CD4-positive, alpha-beta memory T cell (primary cell): ENCODE data around the gene GFRA4. TPM values are rescaled to one million over a fixed set of nuclear protein-coding genes. Genes with fewer than 3 reads are reported as not detected.

ENCODE experiments used
- CTCF ChIA-PET: fragments of 350-600 bp; sonication (Branson Sonifier 250); formaldehyde crosslinking; loops from one replicate; lab custom pipeline; 2021; ENCODE audit warnings: inconsistent platforms; ENCODE audit not compliant: partially characterized antibody; lab: Charles Lee
- POLR2A ChIA-PET: fragments of 350-600 bp; sonication (Branson Sonifier 250); formaldehyde crosslinking; loops from one replicate; lab custom pipeline; 2021; ENCODE audit not compliant: partially characterized antibody; lab: Charles Lee
- DNase-seq, 5 donors: peaks; one replicate each; pipeline versions ENCODE4 v3.0.0 to v3.0.0-alpha.2; 2020 to 2022; ENCODE audit warnings: mixed read lengths in 1 of 5
- H3K27ac ChIP-seq: one replicate; pipeline ENCODE4 v1.7.0; 2013; ENCODE audit warnings: low read depth, low read length
- H3K27me3 ChIP-seq: 2 replicates; pipeline ENCODE4 v1.7.0; 2013; ENCODE audit warnings: mild to moderate bottlenecking, low read length, moderate library complexity; ENCODE audit not compliant: insufficient read depth
- H3K36me3 ChIP-seq: 2 replicates; pipeline ENCODE4 v1.7.0; 2013; ENCODE audit warnings: mild to moderate bottlenecking, low read length, moderate library complexity; ENCODE audit not compliant: insufficient read depth
- H3K4me1 ChIP-seq: 2 replicates; pipeline ENCODE4 v1.7.0; 2013; ENCODE audit warnings: mild to moderate bottlenecking, low read length, moderate library complexity; ENCODE audit not compliant: insufficient read depth
- H3K4me3 ChIP-seq, 2 donors: one replicate each; pipeline ENCODE4 v1.7.0; 2013; ENCODE audit warnings: low read length in 2 of 2, mild to moderate bottlenecking in 1 of 2
- H3K9me3 ChIP-seq, 2 donors: one replicate each; pipeline ENCODE4 v1.7.0; 2013; ENCODE audit warnings: low read length in 2 of 2, control low read depth in 1 of 2; ENCODE audit not compliant: control insufficient read depth in 1 of 2
- H3K27ac Mint-ChIP-seq, 7 donors: one replicate each; pipeline ENCODE4 v1.8.0; 2020 to 2021; ENCODE audit warnings: mixed read lengths in 7 of 7, mild to moderate bottlenecking in 6 of 7, inconsistent platforms in 3 of 7, moderate library complexity in 3 of 7
- H3K27me3 Mint-ChIP-seq, 2 donors: one replicate each; pipeline ENCODE4 v1.8.0; 2020 to 2021; ENCODE audit warnings: mixed read lengths in 2 of 2
- H3K36me3 Mint-ChIP-seq, 2 donors: one replicate each; pipeline ENCODE4 v1.8.0; 2020 to 2021; ENCODE audit warnings: mixed read lengths in 2 of 2, inconsistent platforms in 1 of 2, mild to moderate bottlenecking in 1 of 2
- H3K4me1 Mint-ChIP-seq, 4 donors: one replicate each; pipeline ENCODE4 v1.8.0; 2020 to 2021; ENCODE audit warnings: mixed read lengths in 4 of 4, mild to moderate bottlenecking in 1 of 4
- H3K4me3 Mint-ChIP-seq, 8 donors: one replicate each; pipeline ENCODE4 v1.8.0; 2020 to 2021; ENCODE audit warnings: mixed read lengths in 8 of 8, mild to moderate bottlenecking in 7 of 8, moderate library complexity in 6 of 8, inconsistent platforms in 3 of 8
- H3K9me3 Mint-ChIP-seq, 8 donors: one replicate each; pipeline ENCODE4 v1.8.0; 2020 to 2021; ENCODE audit warnings: mixed read lengths in 8 of 8, mild to moderate bottlenecking in 5 of 8, inconsistent platforms in 3 of 8, moderate library complexity in 1 of 8
- intact Hi-C: fragments of 100-400 bp; cut with micrococcal nuclease; formaldehyde crosslinking; loops from one replicate; pipeline ENCODE4 v1.15.1; 2023
- polyA plus RNA-seq, 2 donors: library from polyadenylated mRNA; unstranded; fragments of 300-500 nt; fragmentation: Illumina TruSeq; gene quantifications; one replicate each; pipeline ENCODE4 v1.2.3, GENCODE V29; 2021
- total RNA-seq, 2 experiments: library from RNA; stranded (reverse); gene quantifications; one replicate each; pipeline ENCODE4 v1.2.3, GENCODE V29; 2021

Gene GFRA4
- total and polyA plus RNA-seq, 4 experiments from 2014 or later: not detected

DNA sequence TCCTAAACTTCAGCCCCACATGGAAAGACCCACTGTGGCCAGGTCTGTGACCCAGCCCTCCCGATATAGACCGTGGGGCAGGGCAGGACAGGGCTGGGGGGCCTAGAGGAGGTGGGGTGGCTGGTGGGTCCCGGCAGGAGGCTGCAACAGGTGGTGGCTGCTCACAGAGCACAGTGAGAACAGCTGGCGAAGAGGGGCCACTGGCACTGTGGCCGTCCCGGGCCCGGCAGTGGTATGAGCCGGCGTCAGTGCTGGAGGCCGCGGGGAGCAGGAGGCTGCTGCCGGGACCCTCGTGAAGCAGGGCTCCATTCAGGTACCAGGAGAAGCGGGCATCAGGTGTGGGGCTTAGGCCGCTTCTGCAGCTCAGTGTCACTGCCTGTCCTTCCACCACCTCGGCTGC lies 35.8 kb upstream of the GFRA4 start:
- H3K4me1 Mint-ChIP-seq: no peaks in the 10 kb centered on the region
- no peak overlapping the region for H3K27ac ChIP-seq
- no peaks in the 10 kb centered on the region for H3K36me3 Mint-ChIP-seq
- H3K4me1 ChIP-seq: no peaks in the 10 kb centered on the region
- H3K9me3 Mint-ChIP-seq: peaks cover 0 to 2% (median 0%) of the 10 kb centered on the region in 8 donors
- no peaks in the 10 kb centered on the region for H3K27me3 ChIP-seq
- POLR2A ChIA-PET: no interaction called here
- intact Hi-C loops: no loop called here
- peaks cover 2 to 4% of the 10 kb centered on the region in 2 donors for H3K27me3 Mint-ChIP-seq
- no peak overlapping the region for H3K27ac Mint-ChIP-seq
- H3K4me3 Mint-ChIP-seq: no peak overlapping the region
- CTCF ChIA-PET: interaction anchor here (0.9 to 1.2 kb wide), 4 partner anchors 8 to 54 kb away, joined by 3 to 4 read pairs (median 3); no protein-coding TSS in a partner anchor
- no peaks in the 10 kb centered on the region for H3K9me3 ChIP-seq
- no peak overlapping the region for H3K4me3 ChIP-seq
- no peaks in the 10 kb centered on the region for H3K36me3 ChIP-seq
- DNase-seq: no peak

DNA sequence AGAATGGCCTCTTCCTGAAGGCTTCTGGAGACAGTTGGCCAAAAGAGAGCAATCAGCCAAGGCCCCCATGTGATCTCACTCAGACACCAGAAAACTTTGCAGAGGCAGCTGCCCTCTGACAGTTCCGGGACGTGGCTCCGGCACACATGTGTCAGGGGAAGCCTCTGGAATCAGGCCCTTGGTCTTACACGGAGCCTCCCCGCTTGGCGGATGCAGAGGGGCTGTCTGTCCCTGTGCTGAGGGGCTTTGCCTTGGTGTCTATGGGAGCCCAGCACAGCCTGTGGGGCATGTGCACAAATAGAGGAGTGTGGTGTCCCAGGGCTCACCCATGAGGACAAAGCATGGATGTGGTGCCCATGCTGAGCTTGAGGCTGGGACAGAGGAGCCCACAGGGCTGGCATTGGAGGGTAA lies 35.4 kb upstream of the GFRA4 start:
- H3K27ac Mint-ChIP-seq: peak overlapping the region in 1 of 7 donors; percentile 37

DNA sequence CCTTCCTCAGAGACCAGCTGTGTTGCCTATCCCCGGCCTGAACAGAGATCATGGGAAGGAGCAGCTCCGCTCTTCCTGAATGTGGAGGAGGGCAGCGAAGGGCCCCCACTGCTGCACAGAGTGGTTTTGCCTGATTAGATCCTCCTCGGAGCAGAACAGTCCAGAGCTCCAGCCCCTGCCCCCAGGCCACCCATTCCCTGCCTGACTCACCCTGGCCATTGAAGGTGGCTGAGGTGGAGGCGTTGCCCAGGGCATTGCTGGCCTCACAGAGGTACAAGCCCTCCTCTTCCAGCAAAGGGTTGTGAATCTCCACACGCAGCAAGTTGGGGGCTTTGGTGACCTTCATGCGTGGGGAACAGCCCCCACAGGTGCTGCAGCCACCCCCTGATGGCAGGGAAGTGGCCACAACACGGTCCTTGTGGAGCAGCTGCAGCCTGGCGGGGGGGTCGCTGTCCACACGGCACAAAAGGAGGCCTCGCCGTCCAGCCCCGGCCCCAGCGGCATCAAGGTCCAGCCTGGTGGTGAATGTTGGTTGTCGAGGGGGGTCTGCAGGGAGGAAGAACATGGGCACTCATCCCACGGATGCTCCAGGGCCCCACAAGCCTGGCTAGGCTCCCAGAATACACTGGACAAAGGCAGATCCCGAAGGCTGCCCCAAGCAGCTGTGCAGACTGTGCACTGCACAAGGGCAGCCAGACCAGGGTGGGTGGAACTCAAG lies 34.5 kb upstream of the GFRA4 start:
- Mint-ChIP-seq H3K4me3 (no peak overlapping the region), H3K4me1 (no peaks in the 10 kb centered on the region), H3K27me3 (peaks cover 2 to 4% of the 10 kb centered on the region in 2 donors), H3K9me3 (peaks cover 0 to 2% (median 0%) of the 10 kb centered on the region in 8 donors), H3K27ac (no peak overlapping the region), H3K36me3 (no peaks in the 10 kb centered on the region)
- DNase-seq: no peak
- no peaks in the 10 kb centered on the region for H3K9me3 ChIP-seq
- intact Hi-C loops: no loop called here
- POLR2A ChIA-PET: no interaction called here
- H3K27ac ChIP-seq: no peak overlapping the region
- H3K27me3 ChIP-seq: no peaks in the 10 kb centered on the region
- H3K36me3 ChIP-seq: no peaks in the 10 kb centered on the region
- no peaks in the 10 kb centered on the region for H3K4me1 ChIP-seq
- no peak overlapping the region for H3K4me3 ChIP-seq
- CTCF ChIA-PET: interaction anchor here (0.9 to 3.3 kb wide), 4 partner anchors 10 to 21 kb away, joined by 3 to 13 read pairs (median 6); no protein-coding TSS in a partner anchor

More for the DNA sequence above, 35.4 kb upstream of the GFRA4 start:
- Histone ChIP-seq H3K36me3 (no peaks in the 10 kb centered on the region), H3K9me3 (no peaks in the 10 kb centered on the region), H3K4me3 (no peak overlapping the region), H3K27ac (no peak overlapping the region), H3K27me3 (no peaks in the 10 kb centered on the region), H3K4me1 (no peaks in the 10 kb centered on the region)
- intact Hi-C loops: no loop called here
- no peak overlapping the region for H3K4me3 Mint-ChIP-seq
- peaks cover 2 to 4% of the 10 kb centered on the region in 2 donors for H3K27me3 Mint-ChIP-seq
- no peak for DNase-seq
- CTCF ChIA-PET: interaction anchor here (0.9 to 1.2 kb wide), 3 partner anchors 9 to 13 kb away, joined by 3 to 4 read pairs (median 3); no protein-coding TSS in a partner anchor
- H3K4me1 Mint-ChIP-seq: no peaks in the 10 kb centered on the region
- POLR2A ChIA-PET: no interaction called here
- no peaks in the 10 kb centered on the region for H3K36me3 Mint-ChIP-seq
- peaks cover 0 to 2% (median 0%) of the 10 kb centered on the region in 8 donors for H3K9me3 Mint-ChIP-seq

DNA sequence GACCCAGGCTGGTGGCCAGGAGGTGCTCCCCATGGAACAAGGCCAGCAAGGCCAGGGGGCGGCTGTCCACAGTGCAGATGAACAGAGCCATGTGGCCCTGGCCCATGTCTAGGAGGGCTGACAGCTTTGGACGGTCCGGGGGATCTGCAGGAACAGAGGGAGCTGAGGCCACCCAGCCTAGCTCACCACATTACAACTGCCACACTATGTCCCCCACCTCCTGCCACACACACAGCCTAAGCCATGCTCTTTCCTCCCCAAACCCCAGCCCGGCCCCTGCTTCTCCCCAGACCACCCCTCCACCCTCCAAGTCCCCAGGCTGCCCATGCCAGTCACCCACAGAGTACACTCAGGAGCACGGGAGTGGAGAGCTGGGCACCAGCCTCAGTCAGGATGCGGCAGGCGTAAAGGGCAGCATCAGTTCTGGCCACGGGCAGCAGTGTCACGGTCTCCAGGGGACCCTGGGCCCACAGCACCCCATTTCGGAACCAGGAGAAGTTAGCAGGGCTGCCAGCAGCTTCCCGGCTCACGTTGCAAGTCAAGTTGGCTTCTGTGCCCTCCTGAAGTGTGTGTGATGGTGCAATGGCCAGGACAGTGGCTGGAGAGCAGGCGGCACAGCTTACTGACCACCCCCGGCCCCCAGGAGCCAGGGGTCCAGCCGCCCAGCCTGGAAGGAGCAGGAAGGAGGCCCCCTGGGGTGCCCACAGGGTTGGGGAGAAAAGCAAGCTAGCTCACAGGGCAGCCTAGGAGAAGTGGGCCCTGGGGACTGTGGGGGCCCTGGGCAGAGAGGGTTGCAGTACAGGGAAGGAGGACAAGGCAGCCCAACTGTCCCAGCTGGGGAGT lies 33.8 kb upstream of the GFRA4 start:
- no peak for DNase-seq
- H3K27me3 ChIP-seq: no peaks in the 10 kb centered on the region
- Mint-ChIP-seq H3K27ac (no peak overlapping the region), H3K4me1 (no peaks in the 10 kb centered on the region), H3K27me3 (peaks cover 2% of the 10 kb centered on the region in 2 donors), H3K9me3 (peaks cover 0 to 2% (median 0%) of the 10 kb centered on the region in 8 donors), H3K36me3 (no peaks in the 10 kb centered on the region), H3K4me3 (no peak overlapping the region)
- H3K27ac ChIP-seq: no peak overlapping the region
- ChIA-PET CTCF (interaction anchor here (1.4 to 3.3 kb wide), 2 partner anchors 13 to 20 kb away, joined by 7 to 13 read pairs; no protein-coding TSS in a partner anchor), POLR2A (no interaction called here)
- H3K4me3 ChIP-seq: no peak overlapping the region
- intact Hi-C loops: no loop called here
- no peaks in the 10 kb centered on the region for H3K4me1 ChIP-seq
- H3K36me3 ChIP-seq: no peaks in the 10 kb centered on the region
- H3K9me3 ChIP-seq: no peaks in the 10 kb centered on the region

DNA sequence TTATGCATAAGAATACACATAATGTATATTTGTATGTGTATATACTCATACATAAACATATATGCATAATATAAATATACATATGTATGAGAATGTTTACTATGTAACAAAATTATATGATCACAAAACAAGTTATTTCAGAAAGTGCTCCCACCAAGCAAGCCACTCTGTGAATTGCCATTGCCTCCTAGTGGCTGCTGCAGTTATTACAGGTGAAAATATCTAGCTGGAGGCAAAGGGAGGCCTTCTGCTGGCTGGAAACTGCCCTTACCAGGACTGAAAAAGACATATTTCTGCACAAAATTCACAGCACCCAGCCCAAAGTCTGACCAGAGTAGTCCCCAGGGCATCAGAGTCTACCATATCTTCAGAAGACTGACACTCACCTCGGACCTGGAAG lies 33.0 kb upstream of the GFRA4 start:
- no peak overlapping the region for H3K4me3 Mint-ChIP-seq
- ChIA-PET POLR2A (no interaction called here), CTCF (interaction anchor here (1.4 to 3.3 kb wide), 2 partner anchors 14 to 19 kb away, joined by 7 to 13 read pairs; no protein-coding TSS in a partner anchor)
- no peak overlapping the region for H3K27ac ChIP-seq
- DNase-seq: no peak
- H3K27me3 ChIP-seq: no peaks in the 10 kb centered on the region
- H3K27me3 Mint-ChIP-seq: peaks cover 2% of the 10 kb centered on the region in 2 donors
- H3K27ac Mint-ChIP-seq: no peak overlapping the region
- H3K4me1 ChIP-seq: no peaks in the 10 kb centered on the region
- no peak overlapping the region for H3K4me3 ChIP-seq
- no peaks in the 10 kb centered on the region for H3K9me3 ChIP-seq
- H3K36me3 ChIP-seq: no peaks in the 10 kb centered on the region
- peaks cover 0 to 2% (median 0%) of the 10 kb centered on the region in 8 donors for H3K9me3 Mint-ChIP-seq
- H3K4me1 Mint-ChIP-seq: no peaks in the 10 kb centered on the region
- no peaks in the 10 kb centered on the region for H3K36me3 Mint-ChIP-seq
- intact Hi-C loops: no loop called here

DNA sequence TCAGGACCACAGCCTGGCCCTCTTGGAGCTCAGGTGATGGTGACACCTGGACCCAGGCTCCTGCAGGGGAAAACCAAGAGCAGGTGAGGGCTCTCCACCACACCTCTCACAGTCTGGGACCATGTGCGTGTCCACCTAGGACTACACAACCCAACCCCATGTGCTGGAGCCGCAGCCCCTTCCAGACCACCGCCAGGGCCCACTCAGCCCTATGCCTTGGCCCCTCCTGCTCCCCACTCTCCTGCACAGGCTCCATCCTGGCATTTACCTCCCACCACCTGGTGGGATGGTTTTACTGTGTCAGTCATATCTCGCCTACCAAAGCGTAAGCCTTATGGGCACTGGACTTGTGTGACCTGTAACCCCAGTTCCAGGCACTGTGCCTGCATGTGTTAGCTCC lies 31.7 kb upstream of the GFRA4 start:
- H3K9me3 Mint-ChIP-seq: peaks cover 0 to 2% (median 0%) of the 10 kb centered on the region in 8 donors
- CTCF ChIA-PET: interaction anchor here (3.3 kb wide), 1 partner anchor 15 kb away, joined by 13 read pairs; no protein-coding TSS in a partner anchor
- POLR2A ChIA-PET: no interaction called here

DNA sequence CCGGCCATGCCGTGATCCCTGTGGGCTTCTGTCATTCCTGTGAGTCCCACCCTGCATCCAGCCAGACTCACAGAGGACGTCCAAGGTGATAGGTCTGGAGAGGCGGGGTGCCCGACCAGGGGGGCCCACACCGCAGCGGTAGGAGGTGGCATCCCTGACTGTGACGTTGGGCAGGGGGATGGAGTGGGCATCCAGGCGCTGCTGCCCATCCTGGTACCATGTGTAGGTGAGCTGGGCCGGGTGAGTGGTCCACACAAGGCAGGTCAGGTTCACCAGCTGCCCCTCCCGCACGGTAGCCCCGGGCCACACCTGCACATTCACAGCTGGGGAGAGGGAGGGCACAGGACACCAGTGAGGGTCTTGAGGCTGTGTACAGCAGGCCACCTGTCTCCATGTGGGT lies 30.2 kb upstream of the GFRA4 start:
- no peaks in the 10 kb centered on the region for H3K36me3 ChIP-seq
- ChIA-PET POLR2A (no interaction called here), CTCF (no interaction called here)
- intact Hi-C loops: no loop called here
- H3K27me3 ChIP-seq: no peaks in the 10 kb centered on the region
- no peak for DNase-seq
- Mint-ChIP-seq H3K36me3 (no peaks in the 10 kb centered on the region), H3K27ac (no peak overlapping the region), H3K4me3 (no peak overlapping the region), H3K9me3 (peaks cover 0 to 2% (median 0%) of the 10 kb centered on the region in 8 donors), H3K4me1 (no peaks in the 10 kb centered on the region), H3K27me3 (no peaks in the 10 kb centered on the region)
- no peaks in the 10 kb centered on the region for H3K4me1 ChIP-seq
- no peaks in the 10 kb centered on the region for H3K9me3 ChIP-seq
- no peak overlapping the region for H3K4me3 ChIP-seq
- no peak overlapping the region for H3K27ac ChIP-seq

More for the DNA sequence above, 31.7 kb upstream of the GFRA4 start:
- no peaks in the 10 kb centered on the region for H3K4me1 ChIP-seq
- Mint-ChIP-seq H3K36me3 (no peaks in the 10 kb centered on the region), H3K4me3 (no peak overlapping the region), H3K27ac (no peak overlapping the region), H3K4me1 (no peaks in the 10 kb centered on the region), H3K27me3 (peaks cover 2% of the 10 kb centered on the region in 2 donors)
- H3K27me3 ChIP-seq: no peaks in the 10 kb centered on the region
- DNase-seq: no peak
- no peak overlapping the region for H3K4me3 ChIP-seq
- H3K36me3 ChIP-seq: no peaks in the 10 kb centered on the region
- intact Hi-C loops: no loop called here
- no peaks in the 10 kb centered on the region for H3K9me3 ChIP-seq
- H3K27ac ChIP-seq: no peak overlapping the region
